Superior temporal gyrus (tissue), 1 donor: ENCODE measurements around the gene PARM1.
A peak's percentile ranks its signal among the peaks of the same experiment; 100 is the strongest.

Experiments
- DNase-seq: peaks from one replicate; pipeline ENCODE4 v3.0.0-alpha.2; 2016; ENCODE audit errors: extremely low spot score

The PARM1 gene

DNA sequence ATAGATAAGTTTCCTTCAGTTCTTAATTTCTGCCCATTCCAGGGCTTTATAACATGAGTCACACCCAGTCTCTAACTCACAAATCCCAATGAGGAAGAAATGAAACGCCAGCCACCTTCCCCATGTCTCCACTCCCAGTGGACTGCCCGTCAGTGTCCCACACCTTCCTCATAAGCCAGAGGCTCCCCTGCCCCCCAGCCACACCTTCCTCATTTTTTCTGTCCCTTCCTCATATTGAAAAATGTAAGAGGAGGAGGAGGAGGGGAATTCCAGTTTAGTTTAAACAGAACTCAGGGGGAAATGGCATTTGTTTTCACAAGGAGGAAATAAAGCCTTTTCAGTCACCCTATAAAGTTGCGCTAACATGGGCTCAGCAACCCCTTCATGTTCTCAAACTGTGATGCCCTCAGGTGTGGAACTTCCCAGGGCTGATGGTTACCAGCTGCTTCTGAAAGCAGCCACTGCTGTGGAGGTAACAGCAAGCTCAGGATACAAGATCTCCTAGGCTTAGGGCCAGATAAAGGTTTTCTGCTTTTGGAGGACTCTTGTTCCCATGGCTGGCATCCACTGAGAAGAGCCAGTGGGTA, 97.8 kb downstream of the PARM1 start:
- no peak for DNase-seq

DNA sequence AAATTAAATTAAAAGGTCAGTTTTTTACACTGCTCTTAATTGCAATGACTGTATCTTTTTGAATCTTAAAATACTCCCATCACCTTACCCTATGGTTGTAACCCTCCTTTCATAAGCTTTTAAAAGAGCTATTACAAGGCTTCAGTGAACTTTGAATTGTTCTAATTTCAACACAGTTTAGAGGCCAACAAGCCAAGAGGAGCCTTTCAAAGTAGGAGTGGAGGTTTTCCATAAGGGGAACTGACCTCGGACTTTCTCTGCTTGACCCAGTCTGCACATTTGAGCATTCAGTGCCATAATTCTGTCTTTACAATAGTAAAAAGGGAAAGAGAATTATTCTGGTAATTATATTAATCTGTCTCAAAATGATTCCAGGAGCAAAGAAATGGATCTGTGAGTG, 98.9 kb downstream of the PARM1 start:
- no peak for DNase-seq

DNA sequence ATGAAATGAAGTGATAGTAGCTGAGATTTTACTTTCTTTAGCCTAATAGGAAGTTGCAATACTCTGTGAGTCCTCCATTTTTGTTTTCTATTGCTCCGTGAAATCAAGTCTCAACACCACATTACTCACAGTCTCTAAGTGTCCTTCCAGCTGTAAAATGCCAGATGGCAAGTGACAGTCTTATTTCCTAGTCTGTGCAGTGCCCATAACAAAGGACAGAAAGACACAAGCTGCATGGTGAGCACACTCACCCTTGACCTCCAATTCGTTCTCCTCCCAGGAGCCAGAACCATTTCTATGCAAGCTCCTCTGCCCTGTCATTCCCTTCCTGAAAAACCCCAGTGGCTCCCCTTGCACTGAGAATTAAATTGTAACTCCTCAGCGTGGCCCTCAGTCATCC, 101.6 kb downstream of the PARM1 start:
- no peak for DNase-seq

DNA sequence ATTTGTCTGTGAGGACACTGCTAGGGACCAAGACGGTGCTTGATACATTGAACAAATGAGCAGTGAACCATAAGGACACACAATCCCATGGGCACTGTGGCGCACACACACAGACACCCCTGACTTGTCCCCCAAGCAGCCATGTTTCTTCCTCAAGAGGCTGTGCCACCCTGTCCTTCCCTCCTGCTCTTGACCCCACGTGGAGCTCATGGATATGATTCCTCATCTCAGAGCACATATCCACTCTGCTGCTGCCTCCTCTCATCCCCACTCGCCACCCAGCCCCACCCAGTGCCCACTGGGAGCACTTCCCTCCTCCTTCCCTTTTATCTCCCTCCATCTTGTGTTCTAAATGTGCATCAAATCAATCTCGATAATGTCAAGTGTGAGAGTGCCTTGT, 102.4 kb downstream of the PARM1 start:
- DNase-seq: no peak

DNA sequence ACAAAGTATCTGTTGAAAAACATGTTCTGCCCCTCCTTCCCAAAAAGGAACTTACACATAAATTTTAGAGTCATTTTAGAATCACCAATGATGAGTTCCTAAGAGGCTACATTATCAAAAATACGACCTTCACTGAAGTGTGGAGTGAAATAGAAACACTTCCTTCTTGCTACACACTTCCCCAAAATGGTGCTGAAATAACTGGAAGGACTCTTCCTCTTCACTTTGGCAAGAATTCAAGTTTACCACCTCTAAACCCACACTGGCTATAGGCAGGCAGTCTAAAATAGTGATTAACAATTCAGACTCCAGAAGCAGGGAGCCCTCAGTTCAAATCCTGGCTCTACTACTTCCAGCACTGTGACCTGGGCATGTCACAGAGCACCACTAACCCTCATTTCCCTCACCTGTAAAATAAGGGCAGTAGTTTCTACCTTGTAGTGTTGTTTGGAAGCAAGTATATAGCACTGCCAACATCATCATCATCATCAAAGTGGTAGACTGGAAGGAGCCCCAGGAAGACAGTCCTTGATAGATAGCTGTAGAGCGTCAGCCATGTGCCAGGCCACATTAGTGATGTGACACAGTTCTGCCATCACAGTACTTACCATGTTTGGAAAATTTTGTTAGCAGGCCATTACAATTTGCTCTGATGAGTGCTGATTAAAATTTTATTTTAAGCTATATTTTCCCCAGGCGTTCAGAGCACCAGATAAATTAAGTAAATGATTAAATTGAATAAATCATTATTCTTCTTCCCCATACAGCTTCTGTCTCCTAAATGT, 103.3 kb downstream of the PARM1 start:
- no peak for DNase-seq

DNA sequence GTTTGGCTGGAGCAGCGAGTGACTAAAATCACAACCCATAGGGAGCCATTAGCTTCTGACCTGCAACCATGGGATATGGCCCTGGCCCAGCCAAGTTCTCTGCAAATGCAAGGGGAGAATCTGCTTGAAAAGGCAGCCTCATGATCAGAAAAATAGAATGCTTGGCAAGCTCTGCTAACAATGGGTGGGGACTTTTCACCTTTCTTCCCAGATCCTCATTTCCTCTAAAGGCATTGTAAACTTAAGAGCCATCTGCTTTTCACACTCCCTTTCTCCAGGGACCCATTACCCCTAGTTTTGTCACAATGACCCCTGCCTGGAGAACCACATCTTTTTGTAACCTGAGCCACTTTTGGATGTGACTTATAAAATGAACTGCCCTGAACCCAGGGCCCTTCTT, 104.3 kb downstream of the PARM1 start:
- no peak for DNase-seq

DNA sequence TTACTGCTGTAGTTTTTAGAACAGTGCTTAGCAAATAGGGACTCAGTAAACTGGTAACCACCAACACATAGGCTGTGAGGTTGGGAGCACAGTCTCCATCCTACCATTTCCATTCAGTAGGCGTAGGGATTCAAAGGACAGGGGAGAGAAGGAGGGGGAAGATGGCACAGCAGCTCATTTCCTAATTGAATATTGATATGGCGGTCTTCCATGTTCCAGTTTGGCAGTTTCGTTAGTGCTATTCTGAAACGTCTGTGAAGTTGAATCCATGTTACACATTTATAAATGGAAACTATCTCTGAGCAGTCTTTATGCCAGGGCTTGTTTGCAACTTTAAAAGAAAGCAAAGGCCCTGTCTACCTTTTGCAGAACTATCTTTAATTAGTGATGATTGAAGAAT, 105.5 kb downstream of the PARM1 start:
- no peak for DNase-seq

DNA sequence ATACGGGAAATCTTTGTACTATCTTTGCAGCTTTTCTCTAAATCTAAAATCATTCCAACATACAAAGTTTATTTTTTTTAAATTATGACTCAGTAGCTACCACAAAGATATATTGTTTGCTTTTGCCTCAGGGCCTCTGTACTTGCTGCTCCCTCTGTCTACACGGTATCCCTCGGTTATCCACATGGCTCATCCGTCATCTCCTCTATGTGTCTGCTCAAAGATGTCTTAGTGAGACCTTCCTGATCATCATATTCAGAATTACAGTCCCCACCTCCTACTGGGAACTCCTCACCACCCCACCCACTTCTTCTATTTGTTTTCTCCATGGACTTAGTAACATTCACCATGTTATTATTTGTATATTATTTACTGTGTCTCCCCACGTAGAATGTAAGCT, 107.8 kb downstream of the PARM1 start:
- no peak for DNase-seq

DNA sequence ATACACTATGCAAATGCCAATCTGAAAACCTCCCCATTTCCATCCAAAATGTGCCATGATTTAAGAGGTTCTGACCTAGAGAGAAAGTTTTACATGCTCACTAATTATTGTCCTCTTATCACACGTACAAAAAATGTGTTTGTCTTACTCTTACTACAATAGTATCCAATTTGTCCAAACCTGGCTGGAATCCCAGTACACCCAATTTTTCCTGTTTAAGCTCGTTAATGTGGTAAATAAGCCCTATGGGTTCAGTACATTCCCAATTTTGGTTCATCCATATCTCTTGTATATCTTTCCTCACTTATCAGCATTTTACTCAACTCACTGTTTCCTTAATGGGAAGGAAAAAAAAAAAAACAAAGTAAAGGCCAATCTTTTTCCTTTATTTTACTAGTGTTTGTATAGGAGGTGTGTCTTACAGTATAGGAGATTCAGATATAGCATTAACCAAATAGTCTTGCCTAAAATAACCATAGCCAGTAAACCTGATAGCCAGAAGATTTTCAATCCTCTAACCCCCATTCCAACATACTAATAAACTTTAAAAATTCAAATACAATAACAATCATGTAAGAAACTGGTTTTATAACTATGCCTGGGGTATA, 109.8 kb downstream of the PARM1 start:
- no peak for DNase-seq

DNA sequence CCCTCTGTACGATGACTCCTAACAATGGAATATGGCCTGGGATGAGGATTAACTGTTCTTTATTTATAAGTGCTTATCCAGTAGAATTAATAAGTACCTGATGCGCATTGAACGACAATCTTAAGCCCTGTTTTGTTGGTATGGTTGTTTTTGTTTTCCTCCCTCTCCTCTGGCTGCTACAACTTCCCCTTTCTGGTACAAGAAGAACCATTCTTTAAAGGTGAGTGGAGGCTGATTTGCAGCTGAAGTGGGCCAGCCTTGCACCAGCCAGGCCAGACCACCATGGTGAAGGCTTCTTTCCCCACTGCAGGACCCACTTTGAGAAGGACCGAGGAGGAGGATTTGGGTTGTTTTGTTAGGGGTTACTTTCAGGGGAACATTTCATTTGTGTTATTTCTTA, 113.3 kb downstream of the PARM1 start:
- DNase-seq: no peak

DNA sequence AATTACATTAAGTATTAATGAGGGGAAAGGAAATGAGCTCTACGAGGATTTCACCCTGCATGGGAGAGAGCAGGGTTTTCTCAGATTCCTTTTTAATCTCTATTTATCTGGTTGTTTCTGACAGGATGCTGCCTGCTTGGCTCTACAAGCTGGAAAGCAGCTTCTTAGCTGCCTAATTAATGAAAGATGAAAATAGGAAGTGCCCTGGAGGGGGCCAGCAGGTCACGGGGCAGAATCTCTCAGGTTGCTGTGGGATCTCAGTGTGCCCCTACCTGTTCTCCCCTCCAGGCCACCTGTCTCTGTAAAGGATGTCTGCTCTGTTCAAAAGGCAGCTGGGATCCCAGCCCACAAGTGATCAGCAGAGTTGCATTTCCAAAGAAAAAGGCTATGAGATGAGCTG, 113.7 kb downstream of the PARM1 start:
- no peak for DNase-seq

DNA sequence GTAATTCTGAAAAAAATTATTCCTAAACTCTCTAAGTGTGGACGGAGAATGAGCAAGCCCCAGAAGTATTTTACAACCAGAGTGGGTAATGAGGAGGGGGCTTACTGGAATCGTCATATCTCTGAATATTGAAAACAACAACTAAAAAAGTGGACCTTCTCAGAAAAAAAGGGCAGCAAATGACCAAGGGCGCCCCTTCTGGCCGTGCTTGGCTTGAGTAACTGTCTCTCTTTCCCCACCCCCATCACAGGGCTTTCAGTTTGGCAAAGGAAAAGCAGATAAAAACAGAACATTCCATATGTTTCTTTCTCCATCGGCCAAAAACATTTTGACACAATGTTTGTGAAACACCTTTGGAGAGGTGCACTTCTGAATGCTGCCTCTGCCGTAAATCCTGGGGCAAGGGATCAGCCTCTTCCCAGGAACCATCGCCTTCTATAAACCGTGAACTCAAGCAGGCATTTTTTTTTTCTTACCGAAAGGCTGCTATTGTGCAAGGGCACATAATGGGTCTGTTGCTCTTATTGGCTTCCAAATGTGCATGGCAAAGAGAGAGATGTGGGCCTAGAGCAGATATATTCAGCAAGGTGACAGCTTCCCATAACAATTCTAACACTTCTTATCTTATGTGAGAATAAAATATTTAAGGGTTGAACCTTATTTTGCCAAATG, 115.4 kb downstream of the PARM1 start:
- DNase-seq: no peak

DNA sequence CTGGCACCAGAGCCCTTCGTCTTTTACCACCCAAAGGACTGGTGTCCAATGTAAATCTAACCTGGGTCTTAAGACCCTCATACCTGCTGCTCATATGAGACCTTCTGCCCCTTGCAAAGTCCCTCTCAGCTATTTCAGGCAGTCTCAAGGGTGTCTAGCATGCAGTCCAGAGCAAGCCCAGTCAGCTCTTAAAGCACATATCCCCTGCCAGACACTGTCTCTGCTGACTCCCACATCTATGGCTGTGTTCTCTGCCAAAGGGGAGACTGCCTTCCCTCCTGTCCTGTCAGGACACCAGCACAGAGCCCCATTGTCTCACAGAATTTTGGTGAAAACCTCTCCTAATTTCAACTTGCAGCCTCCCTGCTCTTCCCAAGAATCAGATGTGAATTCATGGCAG, 118.5 kb downstream of the PARM1 start:
- DNase-seq: no peak

DNA sequence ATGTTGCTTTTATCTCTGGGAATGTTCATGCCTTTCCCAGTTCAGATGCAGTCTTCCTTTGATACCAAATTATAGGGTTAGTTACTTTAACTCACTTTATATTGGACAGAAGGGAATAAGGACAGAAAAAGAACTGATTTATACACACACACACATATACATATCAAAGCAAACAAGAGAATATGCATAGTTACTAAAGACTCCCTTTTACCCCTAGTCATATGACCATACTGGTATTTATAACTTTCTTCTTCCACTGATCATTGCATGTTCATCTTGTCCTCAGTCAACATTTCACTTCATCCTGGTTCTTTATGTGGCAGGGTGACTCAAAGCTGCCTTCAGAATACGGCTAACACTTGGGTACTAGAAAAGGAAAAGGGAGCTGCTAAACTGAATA, 120.4 kb downstream of the PARM1 start:
- peak; percentile 35 for DNase-seq

DNA sequence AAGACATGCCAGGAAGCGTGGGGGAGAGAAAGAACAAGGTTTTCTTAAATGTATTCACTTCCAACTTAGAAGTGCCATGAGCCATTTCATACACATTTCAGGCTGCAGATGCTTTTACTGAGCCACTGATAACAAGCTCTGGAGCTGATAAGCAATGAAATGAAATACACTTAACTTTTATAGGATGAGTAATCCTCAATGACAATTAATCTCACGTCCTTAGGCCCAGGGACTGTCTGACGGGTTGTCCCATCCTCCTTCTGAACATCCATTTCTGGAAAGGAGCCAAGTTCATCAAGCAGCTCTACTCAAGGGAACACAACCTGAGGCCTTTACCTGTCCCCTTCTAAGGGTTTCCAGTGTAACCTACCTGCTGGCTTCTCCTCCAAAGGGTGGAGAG, 121.2 kb downstream of the PARM1 start:
- no peak for DNase-seq

DNA sequence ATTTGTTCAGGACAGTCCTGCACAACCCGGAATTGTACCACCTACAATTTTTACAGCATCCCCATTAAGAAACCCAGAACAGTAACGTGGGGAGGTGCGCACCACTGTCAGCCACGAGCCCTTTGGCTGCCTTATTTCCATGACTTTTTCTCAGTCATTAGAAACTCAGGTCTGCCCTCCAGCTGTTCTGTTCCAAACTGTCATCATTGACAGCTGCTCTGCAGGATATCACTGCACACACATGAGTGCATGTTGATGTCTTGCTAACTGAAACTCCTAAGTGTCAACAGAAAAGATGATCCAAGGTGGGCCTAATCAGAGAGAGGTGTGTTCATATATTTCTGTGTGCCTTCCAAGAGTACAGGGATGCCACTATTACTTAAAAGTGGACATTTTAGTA, 123.4 kb downstream of the PARM1 start:
- no peak for DNase-seq

DNA sequence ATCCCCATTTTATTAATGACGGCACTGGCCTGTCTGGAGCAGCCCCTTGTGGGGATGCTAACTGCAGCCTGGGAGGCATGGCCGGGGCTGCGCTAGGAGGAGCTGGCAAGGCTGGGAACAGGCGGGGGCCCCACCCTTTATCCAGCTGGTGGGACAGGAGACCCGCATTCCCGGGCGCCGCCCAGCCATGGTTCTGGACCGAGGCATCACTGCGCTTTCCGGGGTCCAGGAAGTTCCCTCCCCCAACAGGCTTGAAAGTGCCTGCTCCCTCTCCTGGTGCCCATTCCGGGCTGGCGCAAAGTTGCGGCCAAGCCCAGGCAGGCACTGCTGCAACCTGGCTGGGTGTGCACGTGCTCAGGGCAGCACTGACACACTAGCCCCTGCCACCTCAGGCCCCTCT, 124.5 kb downstream of the PARM1 start:
- no peak for DNase-seq

DNA sequence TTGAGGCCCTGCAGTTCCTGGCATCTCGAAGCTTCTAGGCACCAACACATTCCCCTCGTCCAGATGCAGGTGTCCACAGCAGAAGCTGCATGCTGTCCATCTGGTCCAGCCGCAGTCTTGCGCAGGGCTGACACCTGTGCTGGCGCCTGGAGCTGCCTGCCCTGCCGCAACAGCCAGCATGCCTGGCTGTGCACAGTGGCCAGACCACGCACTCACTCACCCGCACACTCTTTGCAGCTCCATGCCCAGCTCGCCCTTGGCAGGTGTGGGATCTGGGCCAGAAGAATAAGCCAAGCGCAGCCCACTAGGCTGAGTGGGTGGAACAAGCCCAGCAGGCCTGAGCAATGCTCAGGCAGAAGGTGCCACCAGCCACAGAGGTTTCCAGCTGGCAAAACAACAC, 125.6 kb downstream of the PARM1 start:
- no peak for DNase-seq

DNA sequence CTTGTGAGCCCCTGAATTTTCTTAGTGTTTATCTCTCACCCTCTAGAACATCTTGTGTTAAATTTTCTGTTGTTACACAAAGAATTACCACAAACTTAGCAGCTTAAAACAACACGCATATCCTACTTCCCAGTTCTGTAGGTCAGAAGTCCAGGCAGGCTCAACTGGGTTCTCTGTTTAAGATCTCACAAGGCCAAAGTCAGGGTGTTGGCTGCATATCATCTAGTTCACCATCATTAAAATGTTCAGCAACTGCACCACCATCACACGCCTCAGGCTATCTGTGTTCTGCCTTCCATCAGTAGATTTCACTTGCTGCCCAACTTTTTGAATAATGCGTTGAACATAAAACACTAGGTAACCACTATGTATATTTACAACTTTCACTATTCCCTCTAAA, 130.5 kb downstream of the PARM1 start:
- DNase-seq: no peak

DNA sequence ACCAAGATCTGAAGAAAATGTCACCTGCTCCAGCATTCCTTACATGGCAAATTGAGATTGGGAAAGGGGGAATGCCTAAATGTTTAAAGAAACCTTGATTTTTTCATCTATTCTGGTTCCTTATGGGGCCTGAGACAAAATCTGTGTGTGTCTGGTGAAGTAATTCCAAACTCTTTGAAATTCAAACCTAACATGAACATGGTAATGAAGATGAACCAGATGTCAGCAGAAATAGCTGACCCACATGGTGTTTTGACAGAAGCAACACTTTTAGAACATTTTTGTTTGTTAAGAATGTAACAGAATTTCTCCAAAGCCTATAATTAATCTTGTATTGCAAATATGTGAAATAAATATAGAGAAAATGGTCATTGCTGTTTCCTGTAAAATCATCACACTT, 133.0 kb downstream of the PARM1 start:
- DNase-seq: no peak

DNA sequence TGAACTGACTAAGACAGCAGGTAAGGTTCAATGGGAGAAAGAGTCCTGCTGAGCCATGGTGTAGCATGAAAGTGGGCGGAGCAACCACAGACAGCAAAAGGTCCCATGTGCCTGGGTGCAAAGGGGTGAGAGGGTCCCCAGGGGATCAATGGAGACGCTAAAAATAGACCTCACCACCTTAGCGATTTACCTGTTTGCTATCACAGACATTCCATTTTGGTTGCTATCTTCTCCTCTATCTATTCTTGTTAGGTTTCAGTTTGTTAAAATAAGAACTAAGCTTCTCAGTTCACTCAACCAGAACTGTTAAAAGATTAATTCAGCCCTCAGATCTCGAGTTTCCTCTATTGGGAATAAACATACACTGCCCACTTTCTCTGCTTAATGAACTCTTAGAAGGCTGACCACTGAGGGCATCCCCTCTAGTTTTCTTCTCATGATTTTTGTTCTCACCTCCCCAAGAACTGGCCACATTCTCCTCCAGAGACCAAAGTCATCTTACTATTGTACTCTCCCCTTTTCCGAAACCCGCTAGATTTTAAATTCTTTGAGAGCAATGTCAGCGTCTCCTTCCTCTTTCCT, 136.7 kb downstream of the PARM1 start:
- no peak for DNase-seq

DNA sequence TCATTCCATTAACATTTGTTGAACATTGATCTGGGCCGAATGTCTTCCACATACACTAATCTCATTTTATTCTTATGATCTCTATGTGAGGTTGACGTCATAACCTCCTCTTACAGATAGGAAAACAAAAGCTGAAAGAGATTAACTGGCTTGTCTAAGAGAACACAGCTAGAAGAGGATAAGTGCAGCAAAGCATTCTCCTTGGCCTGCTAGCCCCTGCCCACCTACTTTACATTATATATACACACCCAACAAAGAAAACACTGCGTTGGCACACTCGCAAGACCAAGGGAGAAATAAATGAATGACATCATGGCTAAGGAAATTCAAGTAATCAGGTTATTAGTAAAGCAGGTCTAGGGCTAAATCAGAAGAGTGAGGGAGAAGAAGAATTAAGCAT, 138.4 kb downstream of the PARM1 start:
- no peak for DNase-seq

DNA sequence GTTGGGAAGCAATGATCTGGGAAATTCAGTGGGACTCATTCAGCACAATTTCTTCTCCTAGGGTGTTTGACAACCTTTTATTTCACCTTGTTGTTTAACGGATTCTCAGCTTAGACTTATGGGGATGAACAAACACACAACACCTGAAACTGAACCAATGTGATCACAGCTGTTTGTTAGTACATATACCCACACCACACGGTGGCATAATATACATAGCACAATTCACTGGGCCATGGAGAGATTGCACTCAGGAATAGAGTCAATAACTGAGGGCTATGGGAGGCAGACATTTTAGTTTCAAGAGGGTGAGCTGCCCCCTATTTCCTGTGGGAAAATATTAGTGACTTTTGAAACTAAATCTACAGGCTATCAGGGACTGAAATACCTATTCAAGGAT, 148.0 kb downstream of the PARM1 start:
- DNase-seq: no peak
